Aorta (tissue), 5 donors: ENCODE results near the gene SUSD6. TPM values are rescaled to one million over a fixed set of nuclear protein-coding genes. Genes with fewer than 3 reads are reported as not detected.
A peak's percentile ranks its signal among the peaks of the same experiment; 100 is the strongest.
"Not testable (repeated sequence)": the region's sequence is repeated elsewhere in the genome, so short reads cannot be mapped to it uniquely, and the experiment has no call there.

Experiments
- ATAC-seq: fragments of 200-7000 bp; cut with Tn5 transposase; one replicate; pipeline ENCODE4 v1.9.1; 2022; ENCODE audit warnings: moderate library complexity; ENCODE audit not compliant: low FRiP score
- DNase-seq, 2 donors: peaks; one replicate each; pipeline ENCODE4 v3.0.0-alpha.2; 2020
- H3K27ac ChIP-seq, 2 donors: one replicate each; pipeline ENCODE4 v1.5.1; 2013; ENCODE audit warnings: low read length in 2 of 2, mild to moderate bottlenecking in 2 of 2, moderate library complexity in 2 of 2, control low read depth in 1 of 2, inconsistent platforms in 1 of 2, low read depth in 1 of 2
- H3K27me3 ChIP-seq, 2 donors: one replicate each; pipeline ENCODE4 v1.6.1; 2013; ENCODE audit warnings: control low read depth in 1 of 2, low read length in 1 of 2, mild to moderate bottlenecking in 1 of 2, moderate library complexity in 1 of 2; ENCODE audit not compliant: insufficient read depth in 2 of 2, control insufficient read depth in 1 of 2
- H3K36me3 ChIP-seq, 2 donors: one replicate each; pipeline ENCODE4 v1.6.1; 2013; ENCODE audit warnings: control low read depth in 1 of 2, low read length in 1 of 2, mild to moderate bottlenecking in 1 of 2; ENCODE audit not compliant: insufficient read depth in 2 of 2, control insufficient read depth in 1 of 2
- H3K4me1 ChIP-seq, 2 donors: one replicate each; pipeline ENCODE4 v1.6.1; 2013; ENCODE audit warnings: low read length in 2 of 2, control low read depth in 1 of 2, mild to moderate bottlenecking in 1 of 2, moderate library complexity in 1 of 2; ENCODE audit not compliant: insufficient read depth in 2 of 2, control insufficient read depth in 1 of 2
- H3K4me3 ChIP-seq, 2 donors: one replicate each; pipeline ENCODE4 v1.5.1; 2013; ENCODE audit warnings: low read length in 2 of 2, control low read depth in 1 of 2, mild to moderate bottlenecking in 1 of 2
- H3K9me3 ChIP-seq: one replicate; pipeline ENCODE4 v1.6.1; 2013; ENCODE audit warnings: mild to moderate bottlenecking, low read length; ENCODE audit not compliant: control insufficient read depth
- WGBS, 2 donors: extraction: QIAGEN DNeasy Blood & Tissue Kit; methylation state at CpG; one replicate each; pipeline ENCODE4 v1.1.7; 2013; 5-methylcytosine and 5-hydroxymethylcytosine counted together
- intact Hi-C, 2 donors: fragments of 100-400 bp; cut with DNase I; formaldehyde crosslinking; loops; one replicate each; pipeline versions ENCODE4 v1.14.2 to v1.15.0; 2022
- polyA plus RNA-seq, 2 donors: library from polyadenylated mRNA; stranded (reverse); fragments of 200-250 nt; gene quantifications; one replicate each; pipeline ENCODE4 v1.2.3, GENCODE V29; 2013
- total RNA-seq, 2 donors: library from RNA; stranded (reverse); fragmentation: NEBNext Ultra II Directional; extraction: Animal tissue kit (Norgen Biotek cat#: 25700); gene quantifications; one replicate each; pipeline ENCODE4 v1.2.1, GENCODE V29; 2021
- donor health status: healthy with polysubstance abuse.
- donor health status: Bipolar disorder and iron deficiency.
- donor health status: DM: no; HTN: no; CAD: no.
- donor health status: DM: no; HTN: no; CAD: no.
- donor health status: DM: yes; HTN: yes; CAD: no.

SUSD6 gene
- total and polyA plus RNA-seq, 4 donors, result 7.4 to 59.9 (median 33.7) TPM

DNA sequence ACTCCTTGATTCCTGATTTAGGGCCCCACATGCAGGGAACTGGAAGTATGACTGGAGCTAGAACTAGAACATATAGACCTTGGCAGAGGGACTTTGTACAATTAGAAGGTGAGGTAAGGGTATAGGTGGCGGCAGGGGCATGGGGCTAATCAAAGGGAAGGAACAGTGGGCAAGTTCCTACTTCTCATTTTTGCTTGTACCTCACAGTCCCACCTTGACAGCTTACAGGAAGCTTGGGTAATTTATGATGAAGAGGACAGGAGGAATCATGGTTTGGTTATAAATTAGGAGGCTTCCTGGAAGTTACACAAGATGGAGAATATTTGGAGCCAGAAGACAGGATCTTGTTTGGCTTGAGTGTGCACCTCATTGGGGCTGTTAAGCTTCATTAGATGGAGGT, 33.4 kb downstream of the SUSD6 start:
- intact Hi-C loops, result loop anchor here in 1 of 2 donors (5.0 kb wide), 1 partner anchor 33 kb away; the partner anchor contains the start of gene SUSD6
- no peak overlapping the region for H3K27ac ChIP-seq
- DNase-seq, result no peak
- no peak for ATAC-seq
- H3K36me3 ChIP-seq, result no peaks in the 10 kb centered on the region
- H3K27me3 ChIP-seq, result no peaks in the 10 kb centered on the region
- H3K9me3 ChIP-seq, result no peaks in the 10 kb centered on the region
- peaks cover 2 to 7% of the 10 kb centered on the region in 2 donors for H3K4me1 ChIP-seq
- WGBS, 2 donors, result 96 to 100% methylated on average over 1 of the region's 1 CpG
- no peak overlapping the region for H3K4me3 ChIP-seq

DNA sequence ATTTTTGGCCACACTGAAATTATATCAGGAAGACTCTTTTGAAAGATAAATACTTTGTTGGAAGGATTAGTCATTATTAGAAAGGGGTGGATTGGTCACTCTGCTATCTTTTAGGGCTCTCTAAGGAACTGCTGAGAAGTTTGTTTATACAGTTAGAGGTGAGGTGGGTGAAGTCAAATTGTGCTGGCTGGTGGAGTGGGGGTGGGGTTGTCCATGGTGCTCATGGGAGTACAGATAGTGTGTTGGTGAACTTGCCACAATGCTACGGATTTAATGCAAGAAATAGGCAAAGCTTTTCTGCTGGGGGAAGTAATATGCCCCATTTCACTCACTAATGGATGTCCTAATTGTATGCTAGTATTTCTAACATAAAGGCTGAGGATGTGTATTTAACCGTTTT, 35.8 kb downstream of the SUSD6 start:
- peaks cover 12 to 19% of the 10 kb centered on the region in 2 donors for H3K4me1 ChIP-seq

DNA sequence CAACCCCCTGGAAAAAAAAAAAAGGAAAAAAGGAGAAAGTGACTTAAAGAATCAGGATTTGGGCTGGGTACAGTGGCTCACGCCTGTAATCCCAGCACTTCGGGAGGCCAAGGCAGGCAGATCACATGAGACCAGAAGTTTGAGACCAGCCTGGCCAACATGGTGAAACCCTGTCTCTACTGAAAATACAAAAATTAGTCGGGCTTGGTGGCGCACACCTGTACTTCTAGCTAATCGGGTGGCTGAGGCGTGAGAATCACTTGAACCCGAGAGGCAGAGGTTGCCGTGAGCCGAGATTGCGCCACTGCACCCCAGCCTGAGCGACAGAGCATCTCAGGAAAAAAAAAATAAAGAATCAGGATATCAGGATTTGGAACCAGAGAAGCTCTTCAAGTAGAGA, 36.2 kb downstream of the SUSD6 start:
- ATAC-seq, DNase-seq, H3K27ac ChIP-seq, H3K36me3 ChIP-seq, H3K9me3 ChIP-seq, H3K4me3 ChIP-seq, H3K27me3 ChIP-seq: not testable (repeated sequence)
- intact Hi-C loops, result loop anchor here in 1 of 2 donors (5.0 kb wide), 1 partner anchor 35 kb away; the partner anchor contains the start of gene SUSD6
- WGBS, 2 donors, result 80 to 88% methylated on average over 11 of the region's 11 CpGs
- H3K4me1 ChIP-seq, result peaks cover 12 to 19% of the 10 kb centered on the region in 2 donors

More for the DNA sequence above, 35.8 kb downstream of the SUSD6 start:
- DNase-seq (no peak), ATAC-seq (no peak)
- H3K36me3 ChIP-seq, result no peaks in the 10 kb centered on the region
- 72 to 81% methylated on average over 2 of the region's 2 CpGs for WGBS, 2 donors
- no peak overlapping the region for H3K27ac ChIP-seq
- no peak overlapping the region for H3K4me3 ChIP-seq
- no peaks in the 10 kb centered on the region for H3K27me3 ChIP-seq
- intact Hi-C loops, result loop anchor here in 1 of 2 donors (5.0 kb wide), 1 partner anchor 35 kb away; the partner anchor contains the start of gene SUSD6
- H3K9me3 ChIP-seq, result no peaks in the 10 kb centered on the region

DNA sequence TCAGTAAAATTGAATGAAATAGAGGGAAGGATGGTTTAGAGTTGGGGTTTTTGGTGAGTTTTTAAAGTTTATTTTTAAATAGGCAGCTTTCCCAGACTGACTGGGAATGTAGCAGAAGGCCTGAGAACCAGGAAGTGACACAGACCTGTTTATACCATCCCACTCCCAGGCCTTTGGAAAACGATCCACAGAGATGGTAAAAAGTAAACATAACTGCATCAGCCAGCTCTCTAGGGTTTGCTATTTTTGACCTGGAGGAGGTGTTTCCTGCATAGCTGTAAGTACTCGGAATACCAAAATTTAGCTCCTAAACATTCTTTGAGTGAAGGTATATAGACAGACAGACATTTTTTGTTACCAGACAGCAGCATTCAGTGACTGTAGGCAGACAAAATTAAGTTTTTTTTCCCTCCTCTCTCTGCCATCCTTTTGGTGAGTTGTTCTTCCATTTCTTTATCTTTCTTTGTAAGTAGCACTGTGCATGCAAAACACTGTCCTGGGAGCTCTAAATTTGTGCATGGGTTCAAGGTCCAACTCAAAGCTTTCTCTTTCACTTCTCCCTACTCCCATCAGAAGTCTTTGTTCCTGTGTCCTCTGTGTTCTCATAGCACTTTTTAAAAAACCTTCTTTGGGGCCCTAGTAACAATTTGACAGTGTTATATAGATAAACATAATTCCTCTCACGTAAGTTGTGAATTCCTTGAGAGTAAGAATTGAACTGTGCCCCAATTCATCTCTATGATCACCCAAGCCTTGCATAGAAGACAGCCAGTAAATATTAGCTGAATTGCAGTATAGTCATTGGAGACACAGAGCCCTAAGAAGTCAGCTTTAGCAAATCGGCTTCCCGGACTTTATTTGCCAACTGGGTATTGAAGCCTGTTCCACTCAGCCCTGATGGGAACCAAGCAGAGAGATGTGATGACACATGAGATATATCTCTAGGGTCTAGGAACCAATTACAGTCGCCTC, 37.4 kb downstream of the SUSD6 start:
- peak; percentile 39 for ATAC-seq

DNA sequence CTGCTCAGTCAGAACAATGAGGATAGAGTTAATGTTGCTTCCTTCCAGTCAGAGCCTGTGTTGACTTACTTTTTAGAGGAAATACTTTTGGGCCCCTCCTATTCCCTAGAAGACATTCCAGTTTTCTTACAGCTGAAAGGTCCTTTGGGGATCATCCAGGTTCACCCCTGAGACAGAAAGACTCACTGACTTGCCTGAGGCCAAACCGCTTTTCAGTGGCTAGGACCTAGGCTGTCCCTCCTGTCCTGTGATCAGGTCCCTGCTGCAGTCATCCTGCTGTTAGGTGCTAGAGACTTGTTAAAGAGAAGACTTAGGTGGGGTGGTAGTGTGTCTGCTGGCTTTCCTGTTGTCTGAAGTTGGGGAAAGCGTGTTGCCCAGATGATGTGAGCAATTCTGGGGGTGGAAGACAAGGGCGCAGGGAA, 39.6 kb downstream of the SUSD6 start:
- H3K4me3 ChIP-seq, result no peak overlapping the region
- H3K4me1 ChIP-seq, result peaks cover 14 to 15% of the 10 kb centered on the region in 2 donors
- intact Hi-C loops, result no loop called here
- H3K9me3 ChIP-seq, result no peaks in the 10 kb centered on the region
- peak overlapping the region; percentile 9 to 32 for H3K27ac ChIP-seq
- no peak for ATAC-seq
- H3K27me3 ChIP-seq, result no peaks in the 10 kb centered on the region
- WGBS, 2 donors, result 55 to 58% methylated on average over 3 of the region's 3 CpGs
- H3K36me3 ChIP-seq, result no peaks in the 10 kb centered on the region
- no peak for DNase-seq

More for the DNA sequence above, 37.4 kb downstream of the SUSD6 start:
- no peak overlapping the region for H3K4me3 ChIP-seq
- H3K27me3 ChIP-seq, result no peaks in the 10 kb centered on the region
- no peak for DNase-seq
- H3K9me3 ChIP-seq, result no peaks in the 10 kb centered on the region
- H3K36me3 ChIP-seq, result no peaks in the 10 kb centered on the region
- intact Hi-C loops, result loop anchor here in 1 of 2 donors (5.0 kb wide), 1 partner anchor 36 kb away; the partner anchor contains the start of gene SUSD6
- H3K27ac ChIP-seq, result peak overlapping the region; percentile 75 to 84
- 15 to 19% methylated on average over 6 of the region's 6 CpGs for WGBS, 2 donors
- H3K4me1 ChIP-seq, result peaks cover 13 to 19% of the 10 kb centered on the region in 2 donors

DNA sequence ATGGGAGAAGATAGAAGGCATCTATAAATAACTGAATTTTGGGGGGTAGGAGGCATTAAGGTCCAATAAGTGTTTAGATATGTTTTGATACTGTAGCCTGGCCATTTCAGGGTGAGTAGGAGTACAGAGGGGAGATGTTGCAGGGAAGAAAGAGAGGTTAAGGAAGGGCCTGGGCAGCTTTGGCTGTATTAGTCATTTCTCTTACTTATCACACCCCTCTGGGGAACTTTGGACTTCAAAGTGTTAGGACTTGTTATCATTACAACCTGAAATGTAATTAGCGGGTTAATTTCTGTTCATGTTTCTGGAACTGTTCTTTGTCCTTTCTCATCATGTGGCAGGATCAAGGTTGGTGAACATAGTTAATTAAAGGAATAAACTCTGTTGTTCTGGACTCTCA, 40.3 kb downstream of the SUSD6 start:
- ATAC-seq (no peak), DNase-seq (no peak)
- H3K27me3 ChIP-seq, result no peaks in the 10 kb centered on the region
- intact Hi-C loops, result no loop called here
- H3K27ac ChIP-seq, result no peak overlapping the region
- H3K9me3 ChIP-seq, result no peaks in the 10 kb centered on the region
- WGBS, 2 donors, result 77 to 82% methylated on average over 1 of the region's 1 CpG
- H3K4me3 ChIP-seq, result no peak overlapping the region
- no peaks in the 10 kb centered on the region for H3K36me3 ChIP-seq
- peaks cover 14 to 15% of the 10 kb centered on the region in 2 donors for H3K4me1 ChIP-seq

DNA sequence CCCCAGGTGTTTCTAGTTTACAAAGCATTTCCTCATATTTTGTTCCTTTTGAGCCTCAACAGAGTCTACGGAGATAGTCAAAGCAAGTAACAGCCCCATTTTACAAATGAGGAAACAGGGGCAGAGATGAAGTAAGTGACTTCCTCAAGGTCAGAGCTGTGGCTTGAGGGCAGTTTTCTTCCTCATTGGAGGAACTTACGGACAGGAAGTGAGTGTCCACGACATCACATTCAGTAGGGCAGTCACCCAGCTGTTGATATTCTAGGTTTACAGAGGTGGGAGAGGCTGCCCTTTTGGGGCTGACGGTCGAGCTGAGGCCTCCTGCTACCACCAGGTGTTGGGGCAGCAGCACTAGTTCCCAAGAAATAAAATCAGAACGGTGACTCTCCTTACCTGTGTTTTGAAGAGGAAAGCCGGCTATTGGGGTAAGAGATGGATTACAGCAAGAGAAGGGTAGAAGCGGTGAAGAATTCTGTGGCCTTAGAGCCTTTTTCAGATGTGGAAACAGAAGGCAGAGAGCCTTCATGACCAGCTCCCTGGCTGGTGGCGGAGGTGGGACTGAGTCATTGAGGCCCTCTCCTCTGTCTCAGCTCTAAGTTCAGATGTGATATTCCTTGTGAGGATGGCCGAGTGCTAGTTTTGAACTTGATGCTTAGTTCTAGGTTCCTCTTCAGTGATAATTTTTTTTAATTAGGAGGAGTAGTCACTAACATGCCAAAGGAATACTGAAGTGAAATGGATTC, 41.7 kb downstream of the SUSD6 start:
- no peak overlapping the region for H3K27ac ChIP-seq
- no peaks in the 10 kb centered on the region for H3K27me3 ChIP-seq
- ATAC-seq (no peak), DNase-seq (no peak)
- no peaks in the 10 kb centered on the region for H3K36me3 ChIP-seq
- intact Hi-C loops, result no loop called here
- no peaks in the 10 kb centered on the region for H3K9me3 ChIP-seq
- WGBS, 2 donors, result 90 to 91% methylated on average over 10 of the region's 10 CpGs
- no peak overlapping the region for H3K4me3 ChIP-seq
- peaks cover 14 to 16% of the 10 kb centered on the region in 2 donors for H3K4me1 ChIP-seq

DNA sequence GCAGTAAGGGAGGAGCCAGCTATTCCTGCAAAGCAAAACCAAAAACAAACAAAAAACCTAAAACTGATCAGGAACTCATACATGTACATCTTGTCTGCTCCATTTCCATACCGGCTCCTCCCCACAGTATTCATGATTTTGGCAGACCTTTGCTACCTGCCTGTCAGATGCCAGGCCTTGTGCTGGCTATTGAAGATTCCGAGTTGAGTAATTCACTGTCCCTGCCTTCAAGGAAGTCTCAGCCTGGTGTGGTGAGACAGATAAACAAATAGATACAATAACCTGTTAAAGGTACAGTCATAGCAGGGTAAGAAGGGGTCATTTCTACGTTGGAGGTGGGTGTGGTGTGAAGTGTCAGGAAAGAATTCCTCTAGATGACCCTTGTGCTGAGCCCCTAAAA, 42.7 kb downstream of the SUSD6 start:
- Histone ChIP-seq H3K9me3 (no peaks in the 10 kb centered on the region), H3K27me3 (no peaks in the 10 kb centered on the region), H3K27ac (no peak overlapping the region), H3K36me3 (peaks cover 0 to 2% of the 10 kb centered on the region in 2 donors), H3K4me3 (no peak overlapping the region), H3K4me1 (peaks cover 12 to 15% of the 10 kb centered on the region in 2 donors)
- 87% methylated on average over 3 of the region's 3 CpGs for WGBS, 2 donors
- ATAC-seq (no peak), DNase-seq (no peak)
- intact Hi-C loops, result no loop called here
